OCI-LY3 (cell line): ENCODE results near the gene SLC46A2.

ENCODE experiments used
- H2AFZ ChIP-seq: fragments of 200-600, 300-600 bp; shearing (Covaris generic); 2 replicates; pipeline ENCODE4 v1.6.0; 2014; ENCODE audit warnings: antibody characterized with exemption, low read depth, low read length
- H3K27ac ChIP-seq: fragments of 200-600, 300-600 bp; sonication (generic); 2 replicates; pipeline ENCODE4 v1.5.1; 2014; ENCODE audit warnings: mild to moderate bottlenecking, low read length, moderate library complexity, mixed read lengths
- H3K27me3 ChIP-seq: fragments of 200-600, 300-600 bp; sonication (generic); 2 replicates; pipeline ENCODE4 v1.6.1; 2014; ENCODE audit warnings: low read depth, low read length, mixed read lengths
- H3K36me3 ChIP-seq: fragments of 200-600, 300-600 bp; sonication (generic); replicated peaks from 2 replicates; pipeline ENCODE3; 2014; ENCODE audit warnings: low read depth, low read length, mixed read lengths
- H3K4me1 ChIP-seq: fragments of 300-600, 200-600 bp; sonication (generic); 2 replicates; pipeline ENCODE4 v1.6.1; 2014; ENCODE audit warnings: low read length, mixed read lengths
- H3K4me2 ChIP-seq: fragments of 200-600, 300-600 bp; sonication (generic); 2 replicates; pipeline ENCODE4 v1.6.1; 2014; ENCODE audit warnings: low read length, mixed read lengths
- H3K4me3 ChIP-seq: fragments of 300-600, 200-600 bp; sonication (generic); 2 replicates; pipeline ENCODE4 v1.5.1; 2014; ENCODE audit warnings: antibody characterized with exemption, mild to moderate bottlenecking, low read length, moderate library complexity
- H3K79me2 ChIP-seq: fragments of 300-600, 200-600 bp; shearing (Covaris generic); 2 replicates; pipeline ENCODE4 v1.6.1; 2014; ENCODE audit warnings: mild to moderate bottlenecking, low read length, mixed read lengths
- H3K9ac ChIP-seq: fragments of 300-600, 200-600 bp; shearing (Covaris generic); 2 replicates; pipeline ENCODE4 v1.6.0; 2014; ENCODE audit warnings: mild to moderate bottlenecking, low read length, moderate library complexity
- H3K9me3 ChIP-seq: fragments of 200-600, 300-600 bp; shearing (Covaris generic); 2 replicates; pipeline ENCODE4 v1.6.1; 2014; ENCODE audit warnings: low read length, mixed read lengths; ENCODE audit not compliant: insufficient read depth
- H4K20me1 ChIP-seq: fragments of 200-600, 300-600 bp; sonication (generic); 2 replicates; pipeline ENCODE4 v1.6.1; 2016; ENCODE audit warnings: low read length, mixed read lengths; ENCODE audit not compliant: insufficient read depth
- EZH2phosphoT487 ChIP-seq: fragments of 200-600 bp; shearing (Covaris generic); IDR thresholded peaks from 2 replicates; pipeline ENCODE4 v1.6.1; 2018; ENCODE audit warnings: antibody characterized with exemption, mixed run types, low read depth
- TF ChIP-seq, protein P1 (sequence below): fragments of 200-600, 300-600 bp; sonication (generic); IDR thresholded peaks from 2 replicates; pipeline ENCODE4 v1.5.1; 2014; ENCODE audit warnings: antibody characterized with exemption, low read length, low read depth

Gene SLC46A2

GRCh38 chr9:112921549-112921948 is 30.9 kb upstream of the SLC46A2 start:
- no peak for TF ChIP-seq EZH2phosphoT487
- TF ChIP-seq, protein P1, sequence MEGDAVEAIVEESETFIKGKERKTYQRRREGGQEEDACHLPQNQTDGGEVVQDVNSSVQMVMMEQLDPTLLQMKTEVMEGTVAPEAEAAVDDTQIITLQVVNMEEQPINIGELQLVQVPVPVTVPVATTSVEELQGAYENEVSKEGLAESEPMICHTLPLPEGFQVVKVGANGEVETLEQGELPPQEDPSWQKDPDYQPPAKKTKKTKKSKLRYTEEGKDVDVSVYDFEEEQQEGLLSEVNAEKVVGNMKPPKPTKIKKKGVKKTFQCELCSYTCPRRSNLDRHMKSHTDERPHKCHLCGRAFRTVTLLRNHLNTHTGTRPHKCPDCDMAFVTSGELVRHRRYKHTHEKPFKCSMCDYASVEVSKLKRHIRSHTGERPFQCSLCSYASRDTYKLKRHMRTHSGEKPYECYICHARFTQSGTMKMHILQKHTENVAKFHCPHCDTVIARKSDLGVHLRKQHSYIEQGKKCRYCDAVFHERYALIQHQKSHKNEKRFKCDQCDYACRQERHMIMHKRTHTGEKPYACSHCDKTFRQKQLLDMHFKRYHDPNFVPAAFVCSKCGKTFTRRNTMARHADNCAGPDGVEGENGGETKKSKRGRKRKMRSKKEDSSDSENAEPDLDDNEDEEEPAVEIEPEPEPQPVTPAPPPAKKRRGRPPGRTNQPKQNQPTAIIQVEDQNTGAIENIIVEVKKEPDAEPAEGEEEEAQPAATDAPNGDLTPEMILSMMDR, result peak; percentile 76

GRCh38 chr9:112917987-112918362 is 27.3 kb upstream of the SLC46A2 start:
- H3K4me1 ChIP-seq, result peaks cover 12% of the 10 kb centered on the region
- TF ChIP-seq EZH2phosphoT487, result no peak
- TF ChIP-seq, protein P1, result no peak
- H3K36me3 ChIP-seq, result no peaks in the 10 kb centered on the region
- no peak overlapping the region for H3K27ac ChIP-seq
- no peak overlapping the region for H3K4me2 ChIP-seq
- no peak overlapping the region for H2AFZ ChIP-seq
- no peaks in the 10 kb centered on the region for H3K9me3 ChIP-seq
- no peak overlapping the region for H3K4me3 ChIP-seq
- H3K9ac ChIP-seq, result no peak overlapping the region
- no peaks in the 10 kb centered on the region for H3K79me2 ChIP-seq
- no peaks in the 10 kb centered on the region for H4K20me1 ChIP-seq
- H3K27me3 ChIP-seq, result peaks cover 31% of the 10 kb centered on the region

More at GRCh38 chr9:112921549-112921948, 30.9 kb upstream of the SLC46A2 start:
- Histone ChIP-seq H3K9me3 (no peaks in the 10 kb centered on the region), H3K36me3 (no peaks in the 10 kb centered on the region), H3K4me2 (peak overlapping the region; percentile 30), H3K4me3 (0 out of 2 replicates have a peak overlapping the region, but pooled peaks have one; percentile 9), H3K27ac (no peak overlapping the region), H3K79me2 (no peaks in the 10 kb centered on the region), H3K9ac (no peak overlapping the region), H3K4me1 (peaks cover 23% of the 10 kb centered on the region), H2AFZ (no peak overlapping the region), H3K27me3 (peaks cover 21% of the 10 kb centered on the region), H4K20me1 (no peaks in the 10 kb centered on the region)

GRCh38 chr9:112917047-112917986 is 26.6 kb upstream of the SLC46A2 start:
- Histone ChIP-seq H3K27ac (no peak overlapping the region), H3K4me2 (no peak overlapping the region), H3K36me3 (no peaks in the 10 kb centered on the region), H3K4me3 (no peak overlapping the region), H4K20me1 (no peaks in the 10 kb centered on the region), H3K4me1 (peaks cover 5% of the 10 kb centered on the region; the same call in 1 of the 2 replicates), H3K9ac (no peak overlapping the region), H3K79me2 (no peaks in the 10 kb centered on the region), H3K27me3 (peaks cover 30% of the 10 kb centered on the region), H2AFZ (no peak overlapping the region), H3K9me3 (no peaks in the 10 kb centered on the region)
- TF ChIP-seq, protein P1, result no peak
- no peak for TF ChIP-seq EZH2phosphoT487

DNA sequence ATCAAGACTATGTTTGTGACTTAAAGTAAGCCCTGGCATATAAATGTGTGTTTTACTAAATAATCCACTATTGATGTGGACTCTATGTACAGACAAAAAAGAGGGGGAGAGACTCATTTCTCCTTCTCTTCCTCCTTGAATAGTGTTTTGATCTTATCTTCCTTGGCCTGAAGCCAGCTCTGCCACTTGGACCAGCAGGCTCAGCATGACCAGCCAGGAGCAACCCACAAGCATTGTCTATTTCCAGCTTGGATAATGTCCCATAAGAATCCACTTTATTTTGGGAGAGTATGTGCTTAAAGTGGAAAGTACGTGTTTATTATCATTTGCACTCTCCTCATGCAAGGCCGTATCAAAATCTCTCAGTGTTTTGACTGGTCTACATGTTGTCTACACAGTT is 23.8 kb upstream of the SLC46A2 start:
- Histone ChIP-seq H3K9me3 (no peaks in the 10 kb centered on the region), H2AFZ (no peak overlapping the region), H3K9ac (no peak overlapping the region), H3K4me1 (no peaks in the 10 kb centered on the region), H3K27ac (no peak overlapping the region), H3K36me3 (no peaks in the 10 kb centered on the region), H4K20me1 (no peaks in the 10 kb centered on the region), H3K4me3 (no peak overlapping the region), H3K79me2 (no peaks in the 10 kb centered on the region), H3K4me2 (no peak overlapping the region), H3K27me3 (peaks cover 39% of the 10 kb centered on the region)
- TF ChIP-seq, protein P1, result no peak
- TF ChIP-seq EZH2phosphoT487, result no peak
